NK-92 (cell line): ENCODE data around the gene C6orf141.
"Not testable (repeated sequence)": the region's sequence is repeated elsewhere in the genome, so short reads cannot be mapped to it uniquely, and the experiment has no call there.

ENCODE experiments used
- DNase-seq: peaks from one replicate; lab custom pipeline; 2025; ENCODE audit not compliant: unreplicated experiment; lab: John Stamatoyannopoulos, UW

Gene C6orf141

GRCh38 chr6:49570474-49571079, 20.1 kb downstream of the C6orf141 start:
- no peak for DNase-seq

DNA sequence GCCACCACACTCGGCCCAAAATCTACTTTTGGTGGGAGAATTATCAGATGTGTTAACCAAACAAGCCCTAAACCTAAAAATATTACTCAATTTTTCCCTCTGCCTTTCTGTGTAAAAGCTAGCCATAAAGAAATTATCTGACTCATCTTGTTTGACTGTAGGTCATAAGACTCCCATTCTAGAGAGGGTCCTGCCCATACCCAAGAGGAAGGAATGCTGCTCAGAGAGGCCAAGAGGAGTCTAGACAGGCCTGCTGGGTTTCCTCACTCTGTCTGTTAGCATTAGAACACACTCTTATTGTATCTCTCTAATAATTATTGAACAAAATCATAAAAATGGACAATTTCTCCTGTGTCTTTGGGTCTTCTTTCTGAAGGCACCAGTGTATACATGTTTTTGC, 26.1 kb downstream of the C6orf141 start:
- no peak for DNase-seq

- no peak for DNase-seq
Observed at GRCh38 chr6:49579649-49580048, 29.2 kb downstream of the C6orf141 start.

GRCh38 chr6:49582529-49582928, 32.1 kb downstream of the C6orf141 start:
- no peak for DNase-seq

GRCh38 chr6:49587262-49587661, 36.8 kb downstream of the C6orf141 start:
- DNase-seq = not testable (repeated sequence)
